CD4-positive, alpha-beta T cell treated with Interleukin-15 for 4 hours (primary cell): Measurements from ENCODE around the gene HECA.
"Not testable (repeated sequence)": the region's sequence is repeated elsewhere in the genome, so short reads cannot be mapped to it uniquely, and the experiment has no call there.

ENCODE experiments used
- DNase-seq: peaks from one replicate; pipeline ENCODE4 v3.0.0-alpha.2; 2020; ENCODE audit warnings: low spot score

The HECA gene

DNA sequence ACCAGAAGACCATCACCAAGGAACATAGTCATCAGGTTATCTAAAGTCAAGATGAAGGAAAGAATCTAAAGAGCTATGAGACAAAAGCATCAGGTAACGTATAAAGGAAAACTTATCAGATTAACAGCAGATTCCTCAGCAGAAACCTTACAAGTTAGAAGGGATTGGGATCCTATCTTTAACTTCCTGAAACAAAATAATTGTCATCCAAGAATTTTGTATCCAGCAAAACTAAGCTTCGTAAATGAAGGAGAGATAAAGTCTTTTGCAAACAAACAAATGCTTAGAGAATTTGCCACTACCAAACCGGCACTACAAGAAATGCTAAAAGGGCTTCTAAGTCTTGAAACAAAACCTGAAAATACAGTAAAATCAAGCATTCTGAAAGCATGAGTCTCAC, 71.0 kb downstream of the HECA start:
- DNase-seq: no peak

DNA sequence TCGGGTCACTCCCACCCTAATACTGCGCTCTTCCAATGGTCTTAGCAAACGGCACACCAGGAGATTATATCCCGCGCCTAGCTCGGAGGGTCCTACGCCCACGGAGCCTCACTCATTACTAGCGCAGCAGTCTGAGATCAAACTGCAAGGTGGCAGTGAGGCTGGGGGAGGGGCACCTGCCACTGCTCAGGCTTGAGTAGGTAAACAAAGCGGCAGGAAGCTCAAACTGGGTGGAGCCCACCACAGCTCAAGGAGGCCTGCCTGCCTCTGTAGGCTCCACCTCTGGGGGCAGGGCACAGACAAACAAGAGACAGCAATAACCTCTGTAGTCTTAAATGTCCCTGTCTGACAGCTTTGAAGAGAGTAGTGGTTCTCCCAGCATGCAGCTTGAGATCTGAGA, 75.9 kb downstream of the HECA start:
- not testable (repeated sequence) for DNase-seq

- DNase-seq: not testable (repeated sequence)
These were observed 77.6 kb downstream of the HECA start for GRCh38 chr6:139212460-139212859.

DNA sequence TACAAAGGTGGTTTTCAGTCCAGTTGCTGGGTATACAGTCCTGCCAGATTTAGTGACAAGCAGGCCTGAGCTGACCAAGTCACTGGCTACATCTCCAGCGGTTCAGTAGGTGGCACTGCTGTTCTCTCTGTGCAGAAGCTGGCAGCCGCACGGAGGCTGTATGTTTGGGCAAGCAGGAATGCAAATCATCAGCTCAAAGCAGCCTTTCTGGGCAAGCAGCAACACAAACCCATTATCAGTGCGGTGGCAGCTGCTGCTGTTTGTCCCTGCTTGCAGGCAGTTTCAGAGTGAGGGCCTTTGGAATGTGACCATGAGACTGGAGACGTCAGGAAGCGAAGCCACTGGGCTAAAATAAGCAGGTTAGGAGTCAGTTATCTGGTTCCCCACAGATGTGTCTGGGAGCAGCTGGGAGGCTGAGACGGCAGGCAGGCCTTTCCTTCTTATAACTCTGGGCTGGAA, 84.4 kb downstream of the HECA start:
- DNase-seq: peak; percentile 84

GRCh38 chr6:139219746-139220145, 84.9 kb downstream of the HECA start:
- DNase-seq: no peak

DNA sequence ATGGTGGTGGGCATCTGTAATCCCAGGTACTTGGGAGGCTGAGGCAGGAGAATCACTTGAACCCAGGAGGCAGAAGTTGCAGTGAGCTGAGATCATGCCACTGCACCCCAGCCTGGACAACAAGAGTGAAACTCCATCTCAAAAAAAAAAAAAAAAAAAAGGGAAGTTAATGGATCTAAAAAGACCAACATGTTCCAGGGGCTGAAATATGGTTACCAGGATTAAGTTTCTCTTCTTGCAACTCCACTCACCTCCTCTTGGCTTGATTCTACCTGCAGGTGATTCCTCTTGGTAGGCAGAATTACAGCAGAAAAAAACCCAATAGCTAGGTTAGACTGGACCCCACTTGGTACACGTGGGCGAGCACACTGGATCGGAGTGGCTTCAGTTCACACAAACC, 93.5 kb downstream of the HECA start:
- DNase-seq: not testable (repeated sequence)
